GM23338 (cell line): ENCODE measurements around the gene SPG7. TPM values are rescaled to one million over a fixed set of nuclear protein-coding genes. Genes with fewer than 3 reads are reported as not detected.

Experiments used
- ATAC-seq: fragments of 200-7000 bp; cut with Tn5 transposase; 3 replicates; pipeline ENCODE4 v1.9.1; 2020
- DNase-seq: peaks from one replicate; pipeline ENCODE4 v3.0.0-alpha.2; 2015; ENCODE audit warnings: low spot score
- H2AFZ ChIP-seq: fragments of 200-600 bp; sonication (generic); 2 replicates; pipeline ENCODE4 v1.8.0; 2016; ENCODE audit warnings: antibody characterized with exemption, mild to moderate bottlenecking, moderate library complexity
- H3F3A ChIP-seq: fragments of 200-600 bp; sonication (generic); replicated peaks from 2 replicates; pipeline ENCODE4 v1.8.0; 2017; ENCODE audit warnings: antibody characterized with exemption, mixed run types, low read depth
- H3K27ac ChIP-seq: fragments of 200-600 bp; sonication (generic); 2 replicates; pipeline ENCODE4 v1.6.1; 2016; ENCODE audit warnings: low read depth
- H3K27me3 ChIP-seq: fragments of 200-600 bp; sonication (generic); 2 replicates; pipeline ENCODE4 v1.8.0; 2016; ENCODE audit warnings: mild to moderate bottlenecking, mixed run types, moderate library complexity; ENCODE audit not compliant: insufficient read depth
- H3K36me3 ChIP-seq: fragments of 200-600 bp; sonication (generic); 2 replicates; pipeline ENCODE4 v1.8.0; 2016; ENCODE audit warnings: mild to moderate bottlenecking; ENCODE audit not compliant: insufficient read depth
- H3K4me1 ChIP-seq: fragments of 200-600 bp; sonication (generic); 2 replicates; pipeline ENCODE4 v1.8.0; 2016; ENCODE audit warnings: mild to moderate bottlenecking, moderate library complexity; ENCODE audit not compliant: insufficient read depth
- H3K4me2 ChIP-seq: fragments of 200-600 bp; sonication (generic); 2 replicates; pipeline ENCODE4 v1.7.1; 2017; ENCODE audit warnings: mixed run types
- H3K4me3 ChIP-seq: fragments of 200-600 bp; sonication (generic); 2 replicates; pipeline ENCODE4 v1.6.1; 2016; ENCODE audit warnings: mixed run types
- H3K79me2 ChIP-seq: fragments of 200-600 bp; sonication (generic); replicated peaks from 2 replicates; pipeline ENCODE4 v1.8.0; 2017; ENCODE audit warnings: mild to moderate bottlenecking; ENCODE audit not compliant: insufficient read depth
- H3K9me2 ChIP-seq: fragments of 200-600 bp; sonication (generic); 2 replicates; pipeline ENCODE4 v1.8.0; 2017; ENCODE audit not compliant: insufficient read depth
- H4K20me1 ChIP-seq: fragments of 200-600 bp; sonication (generic); replicated peaks from 2 replicates; pipeline ENCODE4 v1.8.0; 2017; ENCODE audit warnings: mild to moderate bottlenecking; ENCODE audit not compliant: insufficient read depth
- H3K27ac Mint-ChIP-seq: 2 replicates; pipeline ENCODE4 v1.8.0; 2020; ENCODE audit warnings: inconsistent platforms, mild to moderate bottlenecking, moderate library complexity, mixed read lengths
- H3K27me3 Mint-ChIP-seq: 3 replicates; pipeline ENCODE4 v1.8.0; 2022; ENCODE audit warnings: low read depth, mild to moderate bottlenecking, moderate library complexity, mixed read lengths, inconsistent platforms; ENCODE audit not compliant: insufficient read depth, poor library complexity
- H3K36me3 Mint-ChIP-seq: 3 replicates; pipeline ENCODE4 v1.8.0; 2021; ENCODE audit warnings: low read depth, mild to moderate bottlenecking, inconsistent platforms, moderate library complexity, mixed read lengths
- H3K4me1 Mint-ChIP-seq: 3 replicates; pipeline ENCODE4 v1.8.0; 2020; ENCODE audit warnings: mild to moderate bottlenecking, inconsistent platforms, mixed read lengths
- H3K4me3 Mint-ChIP-seq: 3 replicates; pipeline ENCODE4 v1.8.0; 2021; ENCODE audit warnings: moderate library complexity, mild to moderate bottlenecking, inconsistent platforms, mixed read lengths
- H3K9me3 Mint-ChIP-seq: 3 replicates; pipeline ENCODE4 v1.8.0; 2020; ENCODE audit warnings: moderate library complexity, mild to moderate bottlenecking, inconsistent platforms, mixed read lengths
- CREB1 ChIP-seq: fragments of 250-450 bp; sonication (Bioruptor Pico); IDR thresholded peaks from 2 replicates; pipeline ENCODE4 v1.5.0; 2020; ENCODE audit warnings: low read depth, mild to moderate bottlenecking, moderate library complexity
- EZH2 ChIP-seq: fragments of 200-600 bp; sonication (generic); IDR thresholded peaks from one replicate; pipeline ENCODE4 v1.8.0; 2017; ENCODE audit warnings: antibody characterized with exemption, mild to moderate bottlenecking, low read depth; ENCODE audit not compliant: unreplicated experiment
- EZH2phosphoT487 ChIP-seq: fragments of 200-600 bp; sonication (generic); IDR thresholded peaks from one replicate; pipeline ENCODE4 v1.8.1; 2018; ENCODE audit warnings: antibody characterized with exemption; ENCODE audit not compliant: unreplicated experiment
- JUNB ChIP-seq: IDR thresholded peaks from one replicate; pipeline ENCODE4 v1.6.1; 2016; ENCODE audit warnings: antibody characterized with exemption; ENCODE audit not compliant: unreplicated experiment
- NANOG ChIP-seq: IDR thresholded peaks from 2 replicates; pipeline ENCODE4 v1.6.1; 2016; ENCODE audit warnings: antibody characterized with exemption, borderline replicate concordance
- POLR2AphosphoS5 ChIP-seq: IDR thresholded peaks from 2 replicates; pipeline ENCODE4 v1.6.1; 2016; ENCODE audit warnings: antibody characterized with exemption, low read depth
- REST ChIP-seq: IDR thresholded peaks from one replicate; pipeline ENCODE4 v1.6.1; 2018; ENCODE audit warnings: antibody characterized with exemption; ENCODE audit not compliant: unreplicated experiment
- STAT1 ChIP-seq: IDR thresholded peaks from one replicate; pipeline ENCODE4 v1.6.1; 2016; ENCODE audit warnings: antibody characterized with exemption; ENCODE audit not compliant: unreplicated experiment
- ZNF114 ChIP-seq: fragments of 250-450 bp; sonication (Bioruptor Pico); IDR thresholded peaks from 2 replicates; pipeline ENCODE4 v1.5.0; 2020; ENCODE audit warnings: mild to moderate bottlenecking, moderate library complexity
- ZNF331 ChIP-seq: fragments of 250-450 bp; sonication (Bioruptor Pico); IDR thresholded peaks from 2 replicates; pipeline ENCODE4 v1.5.0; 2020; ENCODE audit warnings: low read depth, mild to moderate bottlenecking, moderate library complexity
- polyA plus RNA-seq: library from polyadenylated mRNA; unstranded; fragments of >200 nt; fragmentation: Nextera tagmentation; extraction: Ambion mirVana; gene quantifications from 2 replicates; pipeline ENCODE4 v1.2.1, GENCODE V29; 2016
- total RNA-seq: library from RNA; depleted of rRNA; stranded (reverse); fragments of >200 nt; shearing (Covaris generic); gene quantifications from 2 replicates; pipeline ENCODE4 v1.2.3, GENCODE V29; 2014
- TF ChIP-seq, protein P1 (sequence below): IDR thresholded peaks from 2 replicates; pipeline ENCODE4 v1.6.1; 2016; ENCODE audit warnings: antibody characterized with exemption
- TF ChIP-seq, protein P2 (sequence below): fragments of 250-450 bp; sonication (Bioruptor Pico); IDR thresholded peaks from 2 replicates; pipeline ENCODE4 v1.5.0; 2020; ENCODE audit warnings: mild to moderate bottlenecking, moderate library complexity
- TF ChIP-seq, protein P3 (sequence below), 2 experiments: fragments of 200-600 bp in 1 of 2; sonication (generic) in 1 of 2; conservative IDR thresholded peaks; 2 replicates each; pipeline versions ENCODE4 v1.5.1 to v1.6.1; 2016 to 2017; ENCODE audit warnings: antibody characterized with exemption in 2 of 2, low read depth in 2 of 2, mild to moderate bottlenecking in 2 of 2, moderate library complexity in 1 of 2

SPG7 gene
- total and polyA plus RNA-seq, 2 experiments from 2014 or later = 77.1 to 267 TPM

DNA sequence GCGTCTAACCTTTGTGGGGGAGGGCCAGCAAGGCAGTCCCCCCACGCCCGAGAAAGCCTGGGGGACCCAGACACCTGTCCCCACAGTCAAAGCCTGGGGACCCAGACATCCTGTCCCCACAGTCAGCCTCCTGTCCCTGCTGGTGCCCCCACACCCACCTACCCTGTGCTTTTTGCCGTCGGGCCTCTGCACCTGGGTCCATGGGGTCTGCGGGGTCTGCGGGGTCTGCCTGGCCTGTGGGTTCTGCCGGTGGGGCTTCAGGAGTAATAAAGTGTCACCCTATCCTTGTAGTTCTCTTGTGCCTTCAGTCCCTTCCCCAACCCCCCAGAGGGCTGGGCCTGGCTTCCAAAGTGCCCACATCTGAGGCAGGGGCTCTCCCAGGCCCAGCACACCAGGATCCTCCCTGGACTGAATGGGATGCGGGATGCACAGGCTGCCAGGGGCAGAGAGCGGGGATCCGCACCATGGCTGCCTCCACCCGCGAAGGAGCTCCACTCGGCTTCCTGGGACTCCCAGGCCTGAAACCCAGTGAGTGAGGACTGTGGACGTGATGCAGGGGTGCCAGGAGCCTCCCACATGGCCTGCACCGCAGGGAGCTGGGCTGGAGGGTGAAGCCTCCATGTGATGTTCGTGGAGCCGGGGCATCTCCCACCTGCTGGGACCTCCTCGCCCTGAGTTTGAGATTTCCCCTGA lies 88.9 kb downstream of the SPG7 start:
- Mint-ChIP-seq H3K9me3 (no peaks in the 10 kb centered on the region), H3K4me3 (no peak overlapping the region), H3K27me3 (peaks cover 11% of the 10 kb centered on the region), H3K27ac (no peak overlapping the region), H3K4me1 (peaks cover 4% of the 10 kb centered on the region), H3K36me3 (no peaks in the 10 kb centered on the region)
- TF ChIP-seq, protein P1, sequence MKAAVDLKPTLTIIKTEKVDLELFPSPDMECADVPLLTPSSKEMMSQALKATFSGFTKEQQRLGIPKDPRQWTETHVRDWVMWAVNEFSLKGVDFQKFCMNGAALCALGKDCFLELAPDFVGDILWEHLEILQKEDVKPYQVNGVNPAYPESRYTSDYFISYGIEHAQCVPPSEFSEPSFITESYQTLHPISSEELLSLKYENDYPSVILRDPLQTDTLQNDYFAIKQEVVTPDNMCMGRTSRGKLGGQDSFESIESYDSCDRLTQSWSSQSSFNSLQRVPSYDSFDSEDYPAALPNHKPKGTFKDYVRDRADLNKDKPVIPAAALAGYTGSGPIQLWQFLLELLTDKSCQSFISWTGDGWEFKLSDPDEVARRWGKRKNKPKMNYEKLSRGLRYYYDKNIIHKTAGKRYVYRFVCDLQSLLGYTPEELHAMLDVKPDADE = no peak
- TF ChIP-seq REST = no peak
- TF ChIP-seq NANOG = no peak
- no peak for TF ChIP-seq ZNF114 (CRISPR knock-in tag)
- TF ChIP-seq STAT1 = no peak
- TF ChIP-seq, protein P2, sequence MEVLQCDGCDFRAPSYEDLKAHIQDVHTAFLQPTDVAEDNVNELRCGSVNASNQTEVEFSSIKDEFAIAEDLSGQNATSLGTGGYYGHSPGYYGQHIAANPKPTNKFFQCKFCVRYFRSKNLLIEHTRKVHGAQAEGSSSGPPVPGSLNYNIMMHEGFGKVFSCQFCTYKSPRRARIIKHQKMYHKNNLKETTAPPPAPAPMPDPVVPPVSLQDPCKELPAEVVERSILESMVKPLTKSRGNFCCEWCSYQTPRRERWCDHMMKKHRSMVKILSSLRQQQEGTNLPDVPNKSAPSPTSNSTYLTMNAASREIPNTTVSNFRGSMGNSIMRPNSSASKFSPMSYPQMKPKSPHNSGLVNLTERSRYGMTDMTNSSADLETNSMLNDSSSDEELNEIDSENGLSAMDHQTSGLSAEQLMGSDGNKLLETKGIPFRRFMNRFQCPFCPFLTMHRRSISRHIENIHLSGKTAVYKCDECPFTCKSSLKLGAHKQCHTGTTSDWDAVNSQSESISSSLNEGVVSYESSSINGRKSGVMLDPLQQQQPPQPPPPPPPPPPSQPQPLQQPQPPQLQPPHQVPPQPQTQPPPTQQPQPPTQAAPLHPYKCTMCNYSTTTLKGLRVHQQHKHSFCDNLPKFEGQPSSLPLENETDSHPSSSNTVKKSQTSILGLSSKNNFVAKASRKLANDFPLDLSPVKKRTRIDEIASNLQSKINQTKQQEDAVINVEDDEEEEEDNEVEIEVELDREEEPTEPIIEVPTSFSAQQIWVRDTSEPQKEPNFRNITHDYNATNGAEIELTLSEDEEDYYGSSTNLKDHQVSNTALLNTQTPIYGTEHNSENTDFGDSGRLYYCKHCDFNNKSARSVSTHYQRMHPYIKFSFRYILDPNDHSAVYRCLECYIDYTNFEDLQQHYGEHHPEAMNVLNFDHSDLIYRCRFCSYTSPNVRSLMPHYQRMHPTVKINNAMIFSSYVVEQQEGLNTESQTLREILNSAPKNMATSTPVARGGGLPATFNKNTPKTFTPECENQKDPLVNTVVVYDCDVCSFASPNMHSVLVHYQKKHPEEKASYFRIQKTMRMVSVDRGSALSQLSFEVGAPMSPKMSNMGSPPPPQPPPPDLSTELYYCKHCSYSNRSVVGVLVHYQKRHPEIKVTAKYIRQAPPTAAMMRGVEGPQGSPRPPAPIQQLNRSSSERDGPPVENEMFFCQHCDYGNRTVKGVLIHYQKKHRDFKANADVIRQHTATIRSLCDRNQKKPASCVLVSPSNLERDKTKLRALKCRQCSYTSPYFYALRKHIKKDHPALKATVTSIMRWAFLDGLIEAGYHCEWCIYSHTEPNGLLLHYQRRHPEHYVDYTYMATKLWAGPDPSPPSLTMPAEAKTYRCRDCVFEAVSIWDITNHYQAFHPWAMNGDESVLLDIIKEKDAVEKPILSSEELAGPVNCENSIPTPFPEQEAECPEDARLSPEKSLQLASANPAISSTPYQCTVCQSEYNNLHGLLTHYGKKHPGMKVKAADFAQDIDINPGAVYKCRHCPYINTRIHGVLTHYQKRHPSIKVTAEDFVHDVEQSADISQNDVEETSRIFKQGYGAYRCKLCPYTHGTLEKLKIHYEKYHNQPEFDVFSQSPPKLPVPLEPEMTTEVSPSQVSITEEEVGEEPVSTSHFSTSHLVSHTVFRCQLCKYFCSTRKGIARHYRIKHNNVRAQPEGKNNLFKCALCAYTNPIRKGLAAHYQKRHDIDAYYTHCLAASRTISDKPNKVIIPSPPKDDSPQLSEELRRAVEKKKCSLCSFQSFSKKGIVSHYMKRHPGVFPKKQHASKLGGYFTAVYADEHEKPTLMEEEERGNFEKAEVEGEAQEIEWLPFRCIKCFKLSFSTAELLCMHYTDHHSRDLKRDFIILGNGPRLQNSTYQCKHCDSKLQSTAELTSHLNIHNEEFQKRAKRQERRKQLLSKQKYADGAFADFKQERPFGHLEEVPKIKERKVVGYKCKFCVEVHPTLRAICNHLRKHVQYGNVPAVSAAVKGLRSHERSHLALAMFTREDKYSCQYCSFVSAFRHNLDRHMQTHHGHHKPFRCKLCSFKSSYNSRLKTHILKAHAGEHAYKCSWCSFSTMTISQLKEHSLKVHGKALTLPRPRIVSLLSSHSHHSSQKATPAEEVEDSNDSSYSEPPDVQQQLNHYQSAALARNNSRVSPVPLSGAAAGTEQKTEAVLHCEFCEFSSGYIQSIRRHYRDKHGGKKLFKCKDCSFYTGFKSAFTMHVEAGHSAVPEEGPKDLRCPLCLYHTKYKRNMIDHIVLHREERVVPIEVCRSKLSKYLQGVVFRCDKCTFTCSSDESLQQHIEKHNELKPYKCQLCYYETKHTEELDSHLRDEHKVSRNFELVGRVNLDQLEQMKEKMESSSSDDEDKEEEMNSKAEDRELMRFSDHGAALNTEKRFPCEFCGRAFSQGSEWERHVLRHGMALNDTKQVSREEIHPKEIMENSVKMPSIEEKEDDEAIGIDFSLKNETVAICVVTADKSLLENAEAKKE = no peak
- no peak for TF ChIP-seq CREB1 (CRISPR knock-in tag)
- TF ChIP-seq, protein P3, sequence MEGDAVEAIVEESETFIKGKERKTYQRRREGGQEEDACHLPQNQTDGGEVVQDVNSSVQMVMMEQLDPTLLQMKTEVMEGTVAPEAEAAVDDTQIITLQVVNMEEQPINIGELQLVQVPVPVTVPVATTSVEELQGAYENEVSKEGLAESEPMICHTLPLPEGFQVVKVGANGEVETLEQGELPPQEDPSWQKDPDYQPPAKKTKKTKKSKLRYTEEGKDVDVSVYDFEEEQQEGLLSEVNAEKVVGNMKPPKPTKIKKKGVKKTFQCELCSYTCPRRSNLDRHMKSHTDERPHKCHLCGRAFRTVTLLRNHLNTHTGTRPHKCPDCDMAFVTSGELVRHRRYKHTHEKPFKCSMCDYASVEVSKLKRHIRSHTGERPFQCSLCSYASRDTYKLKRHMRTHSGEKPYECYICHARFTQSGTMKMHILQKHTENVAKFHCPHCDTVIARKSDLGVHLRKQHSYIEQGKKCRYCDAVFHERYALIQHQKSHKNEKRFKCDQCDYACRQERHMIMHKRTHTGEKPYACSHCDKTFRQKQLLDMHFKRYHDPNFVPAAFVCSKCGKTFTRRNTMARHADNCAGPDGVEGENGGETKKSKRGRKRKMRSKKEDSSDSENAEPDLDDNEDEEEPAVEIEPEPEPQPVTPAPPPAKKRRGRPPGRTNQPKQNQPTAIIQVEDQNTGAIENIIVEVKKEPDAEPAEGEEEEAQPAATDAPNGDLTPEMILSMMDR (conservative IDR thresholded peaks at IDR 0.05; ENCODE audit: low read depth in 2 of 2) = no peak
- no peak for TF ChIP-seq EZH2phosphoT487
- no peak for TF ChIP-seq JUNB
- no peak for TF ChIP-seq EZH2
- TF ChIP-seq ZNF331 (CRISPR knock-in tag) = no peak
- TF ChIP-seq POLR2AphosphoS5 = no peak
- peaks cover 5% of the 10 kb centered on the region; the same call in 1 of the 2 replicates for H3K4me1 ChIP-seq
- no peak overlapping the region for H3K4me2 ChIP-seq
- H3K27ac ChIP-seq = no peak overlapping the region
- no peaks in the 10 kb centered on the region for H3F3A ChIP-seq
- no peaks in the 10 kb centered on the region for H3K36me3 ChIP-seq
- no peaks in the 10 kb centered on the region for H3K79me2 ChIP-seq
- no peaks in the 10 kb centered on the region for H3K27me3 ChIP-seq
- no peaks in the 10 kb centered on the region for H3K9me2 ChIP-seq
- no peak overlapping the region for H3K4me3 ChIP-seq
- no peaks in the 10 kb centered on the region for H4K20me1 ChIP-seq
- no peak overlapping the region for H2AFZ ChIP-seq
- DNase-seq (no peak), ATAC-seq (no peak)
